AG04450 (cell line): ENCODE measurements around the gene METRNL. TPM values are rescaled to one million over a fixed set of nuclear protein-coding genes. Genes with fewer than 3 reads are reported as not detected.

Source experiments
- CTCF ChIA-PET: fragments of 300-600, 350-600 bp; formaldehyde crosslinking; extraction: SDS; loops from one replicate; lab custom pipeline; 2022; ENCODE audit warnings: antibody characterized with exemption, inconsistent platforms; lab: Charles Lee
- POLR2A ChIA-PET: fragments of 350-600 bp; formaldehyde crosslinking; extraction: SDS; loops from one replicate; lab custom pipeline; 2021; ENCODE audit warnings: antibody characterized with exemption, inconsistent platforms; lab: Yijun Ruan, JAX
- DNase-seq: peaks from one replicate; pipeline ENCODE4 v3.0.0-alpha.2; 2011; ENCODE audit warnings: low read depth, low spot score
- H3K27ac ChIP-seq: one replicate; pipeline ENCODE4 v1.5.1; 2012; ENCODE audit warnings: low read depth, low read length, control low read depth
- H3K27me3 ChIP-seq: one replicate; pipeline ENCODE4 v1.6.0; 2012; ENCODE audit warnings: low read length; ENCODE audit not compliant: control insufficient read depth, insufficient read depth
- H3K4me3 ChIP-seq: 2 replicates; pipeline ENCODE4 v1.5.1; 2011; ENCODE audit warnings: mild to moderate bottlenecking, low read depth, low read length, control low read depth
- H3K9me3 ChIP-seq: 2 replicates; pipeline ENCODE4 v1.5.1; 2012; ENCODE audit warnings: low read length; ENCODE audit not compliant: control insufficient read depth, insufficient read depth
- polyA plus RNA-seq: library from polyadenylated mRNA; depleted of rRNA; stranded (reverse); fragments of >200 nt; gene quantifications from 2 replicates; pipeline ENCODE4 v1.2.3, GENCODE V29; 2011
- TF ChIP-seq, protein P1 (sequence below): IDR thresholded peaks from 2 replicates; pipeline ENCODE4 v1.5.1; 2011; ENCODE audit warnings: low read depth, low read length, control low read depth, inconsistent platforms

Gene METRNL
- polyA plus RNA-seq, 1 experiment, result 10.9 TPM

GRCh38 chr17:83086907-83087787 lies 7.7 kb downstream of the METRNL start:
- Histone ChIP-seq H3K4me3 (no peak overlapping the region), H3K27ac (no peak overlapping the region), H3K27me3 (no peaks in the 10 kb centered on the region), H3K9me3 (no peaks in the 10 kb centered on the region; the same call in 1 of the 2 replicates)
- CTCF ChIA-PET, result no interaction called here
- DNase-seq, result no peak
- TF ChIP-seq, protein P1, sequence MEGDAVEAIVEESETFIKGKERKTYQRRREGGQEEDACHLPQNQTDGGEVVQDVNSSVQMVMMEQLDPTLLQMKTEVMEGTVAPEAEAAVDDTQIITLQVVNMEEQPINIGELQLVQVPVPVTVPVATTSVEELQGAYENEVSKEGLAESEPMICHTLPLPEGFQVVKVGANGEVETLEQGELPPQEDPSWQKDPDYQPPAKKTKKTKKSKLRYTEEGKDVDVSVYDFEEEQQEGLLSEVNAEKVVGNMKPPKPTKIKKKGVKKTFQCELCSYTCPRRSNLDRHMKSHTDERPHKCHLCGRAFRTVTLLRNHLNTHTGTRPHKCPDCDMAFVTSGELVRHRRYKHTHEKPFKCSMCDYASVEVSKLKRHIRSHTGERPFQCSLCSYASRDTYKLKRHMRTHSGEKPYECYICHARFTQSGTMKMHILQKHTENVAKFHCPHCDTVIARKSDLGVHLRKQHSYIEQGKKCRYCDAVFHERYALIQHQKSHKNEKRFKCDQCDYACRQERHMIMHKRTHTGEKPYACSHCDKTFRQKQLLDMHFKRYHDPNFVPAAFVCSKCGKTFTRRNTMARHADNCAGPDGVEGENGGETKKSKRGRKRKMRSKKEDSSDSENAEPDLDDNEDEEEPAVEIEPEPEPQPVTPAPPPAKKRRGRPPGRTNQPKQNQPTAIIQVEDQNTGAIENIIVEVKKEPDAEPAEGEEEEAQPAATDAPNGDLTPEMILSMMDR, result no peak
- POLR2A ChIA-PET, result no interaction called here

DNA sequence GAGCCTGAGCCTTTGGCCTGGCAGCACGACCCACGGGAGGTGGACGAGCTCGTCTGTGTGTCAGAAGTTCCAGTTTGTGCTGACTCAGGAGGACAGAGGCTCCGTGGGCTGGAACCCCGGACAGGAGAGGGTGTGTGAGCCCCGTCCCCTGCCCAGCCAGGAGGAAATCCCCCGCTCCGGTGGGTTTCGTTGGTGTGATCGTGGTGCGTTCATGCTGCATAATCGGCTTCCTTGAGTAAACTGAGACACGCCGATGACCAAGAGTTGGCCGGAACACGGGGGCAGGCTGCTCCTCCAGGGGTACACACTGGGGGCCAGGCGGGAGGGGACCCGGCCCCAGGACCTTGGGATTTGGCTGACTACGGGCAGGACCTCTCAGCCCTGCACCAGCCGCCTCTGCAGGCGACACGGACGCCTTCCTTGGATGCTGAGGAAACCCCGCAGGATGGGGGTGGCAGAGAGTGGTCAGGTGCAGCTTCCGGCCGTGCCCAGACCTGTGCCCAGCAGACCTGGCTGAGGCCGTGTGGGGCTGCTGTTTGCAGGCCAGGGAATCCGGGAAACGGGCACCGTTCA lies 8.5 kb downstream of the METRNL start:
- TF ChIP-seq, protein P1, result no peak
- H3K27ac ChIP-seq, result no peak overlapping the region
- CTCF ChIA-PET, result no interaction called here
- no peaks in the 10 kb centered on the region; the same call in 1 of the 2 replicates for H3K9me3 ChIP-seq
- no peak for DNase-seq
- no peak overlapping the region for H3K4me3 ChIP-seq
- no peaks in the 10 kb centered on the region for H3K27me3 ChIP-seq
- POLR2A ChIA-PET, result no interaction called here

DNA sequence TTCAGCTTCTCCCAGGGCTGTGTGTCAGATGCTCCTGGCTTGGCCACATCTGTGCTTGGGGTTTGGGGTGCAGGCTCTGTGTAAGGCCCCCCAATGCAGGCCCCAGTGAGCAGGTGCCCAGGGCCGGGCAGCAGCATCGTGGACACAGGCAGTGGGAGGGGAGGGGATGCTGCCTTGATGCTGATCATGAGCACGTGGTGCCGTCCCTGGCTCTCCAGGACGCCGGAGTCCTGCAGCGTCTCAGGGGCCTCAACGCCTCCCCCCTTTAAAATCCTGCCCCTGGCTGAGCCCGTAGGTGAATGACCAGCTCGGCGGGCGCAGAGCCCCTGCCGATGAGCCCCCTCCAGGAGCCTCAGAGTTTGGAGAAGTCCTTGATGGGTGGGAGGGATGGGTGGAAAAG lies 9.0 kb downstream of the METRNL start:
- Histone ChIP-seq H3K4me3 (no peak overlapping the region), H3K9me3 (no peaks in the 10 kb centered on the region; the same call in 1 of the 2 replicates), H3K27ac (no peak overlapping the region), H3K27me3 (no peaks in the 10 kb centered on the region)
- POLR2A ChIA-PET, result no interaction called here
- CTCF ChIA-PET, result no interaction called here
- no peak for DNase-seq
- TF ChIP-seq, protein P1, result no peak

DNA sequence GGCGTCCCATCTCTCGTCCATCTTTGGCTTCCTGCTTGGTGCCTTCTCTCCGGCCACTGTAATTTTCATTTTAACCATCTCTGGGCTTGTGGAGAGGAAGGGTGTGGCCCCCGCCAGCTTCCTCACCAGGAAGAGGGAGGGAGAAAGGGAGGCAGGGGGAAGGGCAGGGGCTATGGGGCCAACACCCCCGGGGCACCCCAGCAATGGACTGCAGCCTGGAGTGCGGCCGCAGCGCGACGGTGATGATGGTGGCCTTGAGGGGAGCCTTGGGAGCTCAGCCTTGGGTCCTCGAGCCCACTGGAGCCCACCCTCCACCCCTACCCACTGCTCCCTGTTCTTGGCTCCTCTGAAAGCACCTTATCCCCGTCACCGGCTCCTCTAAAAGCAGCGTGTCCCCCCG lies 9.5 kb downstream of the METRNL start:
- no peaks in the 10 kb centered on the region; the same call in 1 of the 2 replicates for H3K9me3 ChIP-seq
- CTCF ChIA-PET, result no interaction called here
- no peak overlapping the region for H3K27ac ChIP-seq
- POLR2A ChIA-PET, result no interaction called here
- no peaks in the 10 kb centered on the region for H3K27me3 ChIP-seq
- TF ChIP-seq, protein P1, result no peak
- no peak for DNase-seq
- H3K4me3 ChIP-seq, result no peak overlapping the region
